Fibroblast of lung (primary cell): ENCODE results near the gene RPL41.

Experiments
- EZH2 ChIP-seq: IDR thresholded peaks from 2 replicates; pipeline ENCODE4 v1.5.1; 2012; ENCODE audit warnings: low read length, control low read depth, mild to moderate bottlenecking; ENCODE audit errors: missing control alignments
- TF ChIP-seq, protein P1 (sequence below), 2 donors: IDR thresholded peaks in 1 of 2; conservative IDR thresholded peaks in 1 of 2; 1 replicate in 1 of 2; 2 replicates in 1 of 2; pipeline ENCODE4 v1.5.1; 2011 to 2012; ENCODE audit warnings: low read length in 2 of 2, control low read depth in 1 of 2, inconsistent platforms in 1 of 2, low read depth in 1 of 2, mild to moderate bottlenecking in 1 of 2

DNA sequence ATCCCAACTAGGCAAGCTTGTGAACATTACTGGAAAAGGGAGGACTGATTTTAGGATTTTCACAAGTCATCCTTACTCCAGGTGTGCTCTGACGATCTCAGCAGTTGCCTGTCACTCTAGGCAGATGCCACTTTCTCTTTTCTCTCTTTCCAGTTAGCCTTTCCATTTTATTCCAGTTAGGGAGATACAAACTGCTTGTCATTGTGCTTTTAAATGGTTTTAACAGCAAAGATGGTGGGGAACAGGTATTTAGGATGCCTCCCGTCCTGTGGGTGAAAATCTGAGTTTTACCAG lies 10.9 kb upstream of the RPL41 start:
- TF ChIP-seq, protein P1, sequence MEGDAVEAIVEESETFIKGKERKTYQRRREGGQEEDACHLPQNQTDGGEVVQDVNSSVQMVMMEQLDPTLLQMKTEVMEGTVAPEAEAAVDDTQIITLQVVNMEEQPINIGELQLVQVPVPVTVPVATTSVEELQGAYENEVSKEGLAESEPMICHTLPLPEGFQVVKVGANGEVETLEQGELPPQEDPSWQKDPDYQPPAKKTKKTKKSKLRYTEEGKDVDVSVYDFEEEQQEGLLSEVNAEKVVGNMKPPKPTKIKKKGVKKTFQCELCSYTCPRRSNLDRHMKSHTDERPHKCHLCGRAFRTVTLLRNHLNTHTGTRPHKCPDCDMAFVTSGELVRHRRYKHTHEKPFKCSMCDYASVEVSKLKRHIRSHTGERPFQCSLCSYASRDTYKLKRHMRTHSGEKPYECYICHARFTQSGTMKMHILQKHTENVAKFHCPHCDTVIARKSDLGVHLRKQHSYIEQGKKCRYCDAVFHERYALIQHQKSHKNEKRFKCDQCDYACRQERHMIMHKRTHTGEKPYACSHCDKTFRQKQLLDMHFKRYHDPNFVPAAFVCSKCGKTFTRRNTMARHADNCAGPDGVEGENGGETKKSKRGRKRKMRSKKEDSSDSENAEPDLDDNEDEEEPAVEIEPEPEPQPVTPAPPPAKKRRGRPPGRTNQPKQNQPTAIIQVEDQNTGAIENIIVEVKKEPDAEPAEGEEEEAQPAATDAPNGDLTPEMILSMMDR (conservative IDR thresholded peaks at IDR 0.05 in 1 of 2, IDR thresholded peaks at IDR 0.05 in 1 of 2; ENCODE audit: low read depth in 1 of 2, low read length in 2 of 2): no peak
- TF ChIP-seq EZH2: no peak
